GM18868 (cell line): ENCODE results near the gene IRX6.

Experiments
- ATAC-seq: cut with Tn5 transposase; IDR thresholded peaks from one replicate; pipeline ENCODE4 v1.9.1; 2021; ENCODE audit warnings: mild to moderate bottlenecking, moderate library complexity; ENCODE audit not compliant: unreplicated experiment

The IRX6 gene

GRCh38 chr16:55323637-55324271 is at the start of gene IRX6:
Gene IRX6 (plus strand): TSS chr16:55324203. CDS start chr16:55325092, 889 bp downstream.
- no peak for ATAC-seq

- no peak for ATAC-seq
Observed at GRCh38 chr16:55274391-55274790, 49.6 kb upstream of the IRX6 start.

GRCh38 chr16:55275167-55275566 is 48.8 kb upstream of the IRX6 start:
- no peak for ATAC-seq

GRCh38 chr16:55275869-55276268 is 48.1 kb upstream of the IRX6 start:
- no peak for ATAC-seq

- no peak for ATAC-seq
Observed at GRCh38 chr16:55277536-55277935, 46.5 kb upstream of the IRX6 start.

GRCh38 chr16:55279598-55279997 is 44.4 kb upstream of the IRX6 start:
- ATAC-seq = no peak

- ATAC-seq = no peak
Observed at GRCh38 chr16:55280587-55280986, 43.4 kb upstream of the IRX6 start.

GRCh38 chr16:55282441-55282840 is 41.6 kb upstream of the IRX6 start:
- no peak for ATAC-seq

GRCh38 chr16:55283812-55284717 is 39.9 kb upstream of the IRX6 start:
- ATAC-seq = no peak

GRCh38 chr16:55284718-55285099 is 39.3 kb upstream of the IRX6 start:
- no peak for ATAC-seq

- no peak for ATAC-seq
Observed at GRCh38 chr16:55285586-55285985, 38.4 kb upstream of the IRX6 start.

GRCh38 chr16:55289353-55289752 is 34.6 kb upstream of the IRX6 start:
- no peak for ATAC-seq

GRCh38 chr16:55291847-55292246 is 32.2 kb upstream of the IRX6 start:
- no peak for ATAC-seq

- no peak for ATAC-seq
Observed at GRCh38 chr16:55292491-55292890, 31.5 kb upstream of the IRX6 start.

GRCh38 chr16:55294129-55294528 is 29.9 kb upstream of the IRX6 start:
- ATAC-seq = no peak

GRCh38 chr16:55294931-55295342 is 29.1 kb upstream of the IRX6 start:
- no peak for ATAC-seq

- ATAC-seq = no peak
Observed at GRCh38 chr16:55297062-55297909, 26.7 kb upstream of the IRX6 start.

- no peak for ATAC-seq
Observed at GRCh38 chr16:55297910-55298479, 26.0 kb upstream of the IRX6 start.

- no peak for ATAC-seq
Observed at GRCh38 chr16:55301385-55302008, 22.5 kb upstream of the IRX6 start.

- ATAC-seq = no peak
Observed at GRCh38 chr16:55302635-55303034, 21.4 kb upstream of the IRX6 start.

GRCh38 chr16:55308973-55309372 is 15.0 kb upstream of the IRX6 start:
- ATAC-seq = no peak
